Measurements from ENCODE around the gene MFNG.

MFNG gene

DNA sequence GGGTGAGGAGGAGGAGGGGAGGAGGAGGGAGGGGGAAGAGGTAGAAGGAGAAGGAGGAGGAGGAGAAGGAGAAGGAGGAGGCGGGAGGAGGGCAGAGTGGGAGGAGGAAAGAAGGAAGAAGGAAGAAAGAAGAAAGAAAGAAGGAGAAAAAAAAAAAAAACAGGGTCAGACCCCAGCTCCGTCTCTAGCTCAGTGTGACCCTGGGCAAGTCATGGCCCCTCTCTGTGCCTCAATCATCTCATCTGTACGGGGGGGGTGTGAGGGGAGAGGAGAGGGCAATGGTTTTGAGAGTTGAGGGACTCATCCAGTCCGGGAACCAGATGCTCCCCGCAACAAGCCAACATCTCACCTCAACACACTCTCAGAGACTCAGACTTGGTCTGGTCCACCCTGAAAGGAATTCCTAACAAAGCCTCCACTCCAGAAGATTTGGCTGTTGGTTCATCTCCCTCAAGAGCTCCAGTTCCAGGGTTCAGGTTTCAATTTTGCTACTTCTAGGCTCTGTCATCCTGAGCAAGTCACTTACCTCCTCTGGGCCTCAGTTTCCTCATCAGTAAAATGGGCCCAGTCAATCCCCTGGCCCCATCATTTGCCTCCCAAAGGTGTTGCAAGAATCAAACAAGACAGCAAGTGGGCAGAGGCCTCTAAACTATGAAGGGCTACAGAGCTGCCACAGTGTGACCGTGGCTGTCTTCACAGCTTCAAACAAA, 25.4 kb upstream of the MFNG start:
- DNase-seq (ENCODE audit: low spot score): no peak

DNA sequence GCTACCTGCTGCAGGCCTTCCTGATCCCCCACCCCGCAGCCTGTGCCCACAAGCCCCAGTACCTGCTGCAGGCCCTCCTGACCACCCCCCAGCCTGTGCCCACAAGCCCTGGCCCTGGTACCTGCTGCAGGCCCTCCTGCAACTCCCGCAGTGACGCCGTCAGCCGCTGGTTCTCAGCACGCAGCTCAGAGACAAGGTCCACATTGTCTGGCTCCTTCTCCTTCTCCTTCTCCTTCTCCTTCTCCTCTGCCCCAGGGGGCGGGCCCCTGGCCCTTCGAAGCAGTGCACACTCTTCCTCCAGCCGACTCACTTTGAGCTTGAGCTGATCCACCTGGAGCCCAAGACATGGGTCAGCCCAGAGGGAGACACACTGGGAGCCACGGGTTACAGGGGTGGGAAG, 23.9 kb upstream of the MFNG start:
- DNase-seq (ENCODE audit: low spot score): no peak

DNA sequence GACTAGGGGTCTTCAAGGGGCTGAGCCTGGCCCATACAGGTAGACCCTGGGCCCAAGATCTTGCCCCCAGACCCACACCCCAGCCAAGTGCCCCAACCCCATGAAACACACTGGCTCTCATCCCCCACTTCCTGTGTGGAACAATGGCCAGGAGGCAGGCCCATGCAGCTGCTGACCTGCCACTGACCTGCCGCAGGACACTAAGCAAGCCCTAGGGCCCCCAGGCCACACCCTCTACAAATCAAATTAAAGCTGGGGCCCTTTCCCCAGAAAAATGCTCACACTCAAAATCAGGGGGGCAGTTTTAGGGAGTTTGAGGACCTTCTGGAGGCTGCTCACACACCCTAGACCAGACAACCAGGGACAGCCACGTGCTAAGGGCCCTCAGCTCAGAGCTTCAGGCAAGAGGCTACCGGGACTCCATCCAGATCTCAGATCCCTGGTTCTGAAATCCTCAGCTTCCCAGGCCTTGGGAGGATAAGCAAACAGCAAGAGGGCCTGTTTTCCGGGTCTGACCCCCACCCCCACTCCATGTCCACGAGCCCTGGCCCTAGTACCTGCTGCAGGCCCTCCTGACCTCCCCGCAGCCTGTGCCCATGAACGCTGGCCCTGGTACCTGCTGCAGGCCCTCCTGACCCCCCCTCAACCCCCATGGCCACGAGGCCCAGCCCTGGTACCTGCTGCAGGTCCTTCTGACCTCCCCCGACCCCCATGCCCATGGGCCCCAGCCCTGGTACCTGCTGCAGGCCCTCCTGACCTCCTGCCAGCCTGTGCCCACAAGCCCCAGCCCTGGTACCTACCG, 23.1 kb upstream of the MFNG start:
- no peak for DNase-seq (ENCODE audit: low spot score)

DNA sequence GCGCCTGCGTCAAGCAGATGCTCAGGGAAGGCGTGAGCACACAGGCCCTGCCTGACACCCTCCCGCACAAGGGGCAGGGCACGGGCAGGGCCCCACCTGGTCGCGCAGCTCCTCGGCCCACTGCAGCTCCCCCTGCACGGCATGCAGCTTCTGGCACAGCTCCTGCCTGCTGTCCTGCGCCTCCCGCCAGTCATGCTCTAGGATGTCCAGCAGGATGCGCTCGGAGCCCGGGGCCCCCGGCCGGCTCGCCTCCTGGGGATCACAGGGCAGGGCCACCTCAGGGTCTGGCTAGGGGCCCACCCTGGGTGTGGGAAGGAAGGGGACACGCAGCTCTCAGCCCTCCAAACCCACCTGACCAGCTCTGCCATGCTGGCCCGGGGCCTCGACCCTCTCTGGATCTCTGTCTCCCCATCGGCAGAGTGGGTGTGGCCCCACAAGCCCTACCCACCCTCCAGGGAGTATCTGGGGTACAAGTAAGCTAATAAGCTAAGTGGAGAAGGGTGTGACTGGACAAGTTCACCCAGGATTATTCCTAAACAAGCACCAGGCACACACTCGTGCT, 22.3 kb upstream of the MFNG start:
- no peak for DNase-seq (ENCODE audit: low spot score)

DNA sequence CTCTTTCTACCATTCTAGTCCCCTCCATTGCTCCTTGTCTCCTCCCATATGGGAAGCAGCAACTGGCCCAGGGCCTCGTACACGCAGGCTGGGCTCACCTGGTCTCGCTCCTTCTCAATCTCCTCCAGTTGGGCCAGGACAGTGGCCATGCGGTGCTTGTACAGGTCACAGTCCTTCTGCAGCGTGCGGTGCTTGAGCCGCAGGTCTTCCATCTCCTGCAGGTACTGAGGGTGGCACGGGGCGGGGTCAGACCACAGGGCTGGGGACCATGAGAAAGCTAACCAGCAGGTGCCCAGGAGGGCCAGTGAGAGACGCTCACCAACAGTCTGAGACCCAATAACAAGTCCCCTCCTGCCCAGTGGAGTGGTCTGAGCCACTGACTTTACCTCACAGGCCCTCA, 21.5 kb upstream of the MFNG start:
- no peak for DNase-seq (ENCODE audit: low spot score)

DNA sequence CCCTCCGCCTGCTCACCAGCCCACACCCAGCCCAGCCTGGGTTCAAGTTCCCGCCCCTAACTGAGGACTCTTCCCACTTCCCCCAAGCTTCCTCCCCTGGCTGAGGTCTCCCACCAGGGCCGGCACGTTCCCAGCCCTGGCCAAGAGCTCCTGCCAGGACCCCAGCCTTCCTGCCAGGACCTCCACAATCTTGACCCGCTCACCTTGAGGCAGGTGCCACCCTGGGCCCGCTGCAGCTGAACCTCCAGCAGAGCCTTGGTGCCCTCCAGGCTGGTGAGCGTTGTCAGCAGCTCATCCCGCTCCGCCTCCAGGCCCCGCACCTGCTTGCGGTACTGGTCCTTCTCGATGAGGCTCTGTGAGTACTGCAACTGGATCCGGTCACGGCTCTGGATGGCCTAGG, 19.8 kb upstream of the MFNG start:
- DNase-seq (ENCODE audit: low spot score): no peak

DNA sequence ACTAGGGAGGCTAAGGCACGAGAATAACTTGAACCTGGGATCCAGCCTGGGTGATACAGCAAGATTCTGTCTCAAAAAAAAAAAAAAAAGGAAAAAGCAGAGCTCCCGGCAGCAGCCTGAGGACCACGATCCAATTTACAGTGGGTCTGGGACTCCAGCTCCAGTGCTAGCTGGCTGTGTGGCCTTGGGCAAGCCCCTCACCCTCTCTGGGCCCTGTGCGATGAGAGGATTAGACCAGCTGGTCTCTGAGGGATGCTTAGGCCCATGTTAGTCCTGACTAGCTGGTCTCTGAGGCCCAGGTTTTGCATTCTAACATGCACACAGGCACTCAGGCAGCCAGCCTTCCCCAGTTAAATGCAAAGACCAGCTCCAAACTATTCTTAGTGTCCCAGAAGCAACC, 19.4 kb upstream of the MFNG start:
- DNase-seq (ENCODE audit: low spot score): no peak

DNA sequence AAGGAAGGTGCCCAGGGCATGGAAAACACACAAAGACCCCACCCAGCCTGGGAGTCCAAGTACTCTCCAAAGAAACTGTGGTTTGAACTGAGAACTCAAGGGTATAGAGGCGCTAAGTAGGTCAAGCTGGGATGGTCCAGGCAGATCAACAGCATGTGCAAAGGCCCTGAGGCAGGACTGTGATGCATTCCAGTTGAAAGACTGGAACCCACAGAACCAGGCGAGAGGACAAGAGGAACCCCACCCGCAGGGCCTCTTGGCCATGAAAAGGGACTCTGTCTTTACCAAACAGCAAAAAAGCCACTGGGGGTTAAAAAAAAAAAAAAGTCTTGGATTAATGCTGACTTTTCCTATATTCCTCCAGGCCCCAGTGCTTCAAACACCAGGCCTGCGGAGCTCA, 18.8 kb upstream of the MFNG start:
- no peak for DNase-seq (ENCODE audit: low spot score)

DNA sequence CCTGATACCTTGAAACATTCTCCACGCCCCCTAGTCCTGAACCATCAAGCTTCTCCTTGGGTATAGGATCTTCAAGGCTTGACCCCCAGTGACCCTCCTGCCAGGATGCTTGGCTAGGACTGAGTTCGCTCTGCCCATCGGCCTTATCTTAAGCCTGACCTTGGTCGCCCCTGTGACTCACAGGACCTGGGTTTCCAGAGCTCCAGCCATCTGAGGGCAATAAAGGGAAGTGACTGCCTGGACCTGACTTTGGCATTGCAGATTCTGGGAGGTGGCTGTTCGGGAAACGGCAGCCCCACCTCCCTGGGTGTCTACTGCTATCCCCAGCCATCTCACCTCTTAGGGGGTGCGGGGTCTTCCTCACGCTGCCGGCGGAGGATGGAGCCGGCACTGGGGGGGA, 17.7 kb upstream of the MFNG start:
- DNase-seq (ENCODE audit: low spot score): no peak

DNA sequence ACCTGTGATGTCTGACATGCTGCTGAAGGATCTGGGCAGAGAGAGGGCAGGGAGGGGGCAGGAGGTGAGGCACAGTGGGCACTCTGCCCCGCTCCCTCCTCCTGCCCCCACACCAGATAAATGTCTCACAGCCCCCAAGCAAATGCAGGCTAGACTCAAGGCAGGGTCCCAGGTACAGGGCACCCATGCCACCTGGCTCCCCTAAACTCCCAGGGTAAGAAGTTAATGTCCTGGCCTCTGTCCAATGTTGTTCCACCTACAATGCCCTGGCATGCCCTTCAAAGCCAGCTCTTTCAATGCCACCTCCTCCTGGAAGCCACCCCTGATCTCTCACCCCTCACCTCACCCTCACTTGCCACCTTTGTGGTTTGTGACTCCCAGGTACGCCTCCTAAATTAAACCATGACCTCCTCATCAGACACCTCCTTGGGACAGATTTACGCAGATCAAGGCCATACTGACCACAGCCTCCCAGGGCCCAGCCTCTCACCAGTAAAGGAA, 17.0 kb upstream of the MFNG start:
- no peak for DNase-seq (ENCODE audit: low spot score)

DNA sequence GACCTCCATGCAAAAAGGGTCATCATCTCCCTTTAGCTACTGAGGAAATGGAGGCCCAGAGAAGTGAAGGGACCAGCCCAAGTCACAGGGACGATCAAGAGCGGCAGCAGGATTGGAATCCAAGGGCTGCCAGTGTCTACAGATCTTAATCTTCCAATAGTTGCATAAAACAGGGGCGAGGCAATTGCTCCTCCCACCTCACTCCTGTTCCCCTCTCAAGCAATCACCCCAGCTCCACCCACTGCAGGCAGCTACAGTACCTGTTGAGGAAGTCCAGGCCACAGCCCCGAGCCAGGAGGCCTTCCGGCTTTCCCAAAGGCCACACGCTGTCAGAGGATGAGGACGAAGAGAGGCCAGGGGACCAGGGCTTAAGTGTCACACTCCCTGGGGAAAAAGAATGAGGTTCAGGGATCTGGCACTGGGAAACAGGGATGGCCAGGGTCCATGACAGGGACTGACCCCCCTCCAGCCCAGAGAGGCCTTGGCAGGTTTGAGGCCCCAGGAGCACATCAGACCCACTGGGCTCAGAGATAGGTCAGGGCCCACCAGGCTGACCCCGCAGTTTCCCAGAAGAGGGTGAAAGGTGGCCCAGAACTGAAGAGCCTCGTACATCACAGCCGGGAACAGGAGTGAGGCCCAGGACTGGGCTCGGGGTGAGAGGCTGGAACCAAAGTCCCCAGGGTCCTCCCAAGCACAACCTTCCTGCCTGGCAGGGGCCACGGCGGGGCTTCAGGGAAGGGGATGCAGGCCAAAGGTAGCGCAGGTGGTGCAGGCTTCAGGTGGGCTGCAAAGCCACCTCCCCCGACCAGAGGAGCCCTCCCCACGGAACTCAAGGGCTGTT, 16.4 kb upstream of the MFNG start:
- no peak for DNase-seq (ENCODE audit: low spot score)

DNA sequence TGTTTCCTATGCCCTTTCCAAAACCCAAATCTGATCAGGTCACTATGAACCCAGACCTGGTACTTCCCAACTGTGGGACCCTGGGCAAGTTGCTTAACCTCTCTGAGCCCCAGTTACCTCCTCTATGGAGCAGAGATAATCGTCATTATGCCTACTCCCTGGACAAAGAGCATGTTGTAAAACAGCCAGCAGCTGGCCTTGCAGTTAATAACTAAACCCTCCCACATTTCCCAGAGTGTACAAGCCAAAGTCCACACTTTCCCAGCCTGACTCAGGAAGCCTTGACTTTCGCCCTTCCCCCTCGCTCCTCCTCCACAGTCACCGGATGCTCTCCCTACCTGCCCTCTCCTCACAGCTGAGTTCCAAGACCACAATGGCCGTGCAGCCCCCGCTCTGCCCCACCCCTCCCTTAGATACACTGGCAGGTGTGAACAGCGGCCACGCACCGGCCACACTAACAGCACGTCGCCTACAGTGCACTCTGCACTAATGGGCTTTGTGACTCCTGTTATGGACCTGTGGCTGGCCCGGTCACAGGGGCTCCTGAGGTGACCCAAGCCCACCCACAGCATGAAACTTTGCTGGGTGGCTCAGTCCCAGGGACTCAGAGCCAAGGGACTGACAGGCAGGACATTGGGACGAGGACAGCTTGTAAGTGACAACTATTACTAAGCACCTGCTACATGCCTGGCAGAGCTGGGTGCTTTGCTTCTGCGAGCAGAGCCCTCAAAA, 15.6 kb upstream of the MFNG start:
- no peak for DNase-seq (ENCODE audit: low spot score)

DNA sequence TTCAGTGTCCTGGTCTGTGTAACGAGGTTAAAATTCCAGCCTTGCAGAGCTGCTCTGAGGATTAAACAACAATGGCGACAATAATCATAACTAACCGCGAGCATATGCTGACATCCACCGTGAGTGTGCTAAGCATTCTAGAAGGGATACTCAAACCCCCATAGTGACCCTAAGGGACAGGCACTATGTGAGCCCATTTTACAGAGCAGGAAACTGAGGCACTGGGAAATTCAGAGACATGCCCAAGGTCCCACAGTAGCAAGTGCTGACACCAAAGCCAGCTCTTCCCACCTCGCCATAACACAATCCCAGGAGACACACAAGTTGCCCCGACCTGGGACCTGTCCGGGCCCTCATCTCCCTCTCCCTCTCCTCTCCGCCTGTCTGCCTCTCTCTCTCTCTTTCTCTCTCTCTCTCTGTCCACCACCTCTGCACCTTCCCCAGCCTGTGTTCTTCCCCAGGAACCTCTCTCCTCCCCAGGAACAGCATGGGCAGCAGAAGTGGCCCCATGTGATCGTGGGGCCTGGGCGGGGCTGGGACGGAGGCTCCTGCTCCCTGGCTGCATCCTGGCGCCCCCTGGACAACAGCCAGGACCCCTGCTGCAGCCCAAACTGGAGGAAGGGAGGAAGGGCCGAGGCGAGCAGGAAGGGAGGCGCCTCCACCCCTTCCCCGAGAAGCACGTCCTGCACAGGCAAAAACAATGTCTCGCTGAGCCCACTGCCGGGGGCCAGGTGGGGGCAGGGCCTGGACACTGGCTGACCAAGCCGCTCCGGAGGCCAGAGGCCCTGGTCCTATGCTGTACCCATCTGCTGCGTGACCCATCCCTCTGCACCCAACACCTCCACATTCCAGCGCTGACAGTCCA, 14.8 kb upstream of the MFNG start:
- no peak for DNase-seq (ENCODE audit: low spot score)

DNA sequence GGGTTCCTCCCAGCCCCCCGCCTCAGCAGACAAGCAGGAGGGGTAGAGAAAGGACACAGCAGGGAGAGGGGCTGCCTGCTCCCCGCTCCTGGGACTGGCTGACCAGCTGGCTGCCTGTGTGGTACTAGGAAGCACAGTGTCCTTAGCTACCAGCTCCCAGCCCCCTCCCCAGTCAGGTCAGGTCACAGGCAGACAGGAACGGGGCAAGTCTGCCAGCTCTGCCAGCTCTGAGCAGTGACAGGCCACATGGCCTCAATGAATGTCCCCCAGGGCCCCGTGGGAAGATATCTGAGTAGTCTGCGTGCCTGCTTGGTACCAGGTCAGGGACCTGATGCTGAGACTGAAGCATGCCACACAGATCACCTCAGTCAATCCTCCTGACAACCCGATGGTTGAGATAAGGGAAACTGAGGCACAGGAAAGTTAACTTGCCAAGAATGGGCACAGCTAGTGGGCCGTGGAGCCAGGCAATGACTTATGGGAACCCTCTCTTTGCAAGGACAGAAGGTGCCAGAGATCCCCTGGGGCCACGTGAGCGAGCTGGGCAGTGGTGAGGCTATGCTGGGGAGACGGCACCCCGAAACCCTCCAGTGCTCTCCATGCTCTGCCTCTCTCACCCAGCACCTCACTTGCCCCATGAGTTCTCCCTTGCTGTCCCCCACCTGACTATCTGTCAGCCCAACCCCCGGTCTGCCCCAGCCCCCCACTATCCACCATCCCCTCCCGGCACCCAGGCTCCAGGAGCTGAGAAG, 13.8 kb upstream of the MFNG start:
- no peak for DNase-seq (ENCODE audit: low spot score)

DNA sequence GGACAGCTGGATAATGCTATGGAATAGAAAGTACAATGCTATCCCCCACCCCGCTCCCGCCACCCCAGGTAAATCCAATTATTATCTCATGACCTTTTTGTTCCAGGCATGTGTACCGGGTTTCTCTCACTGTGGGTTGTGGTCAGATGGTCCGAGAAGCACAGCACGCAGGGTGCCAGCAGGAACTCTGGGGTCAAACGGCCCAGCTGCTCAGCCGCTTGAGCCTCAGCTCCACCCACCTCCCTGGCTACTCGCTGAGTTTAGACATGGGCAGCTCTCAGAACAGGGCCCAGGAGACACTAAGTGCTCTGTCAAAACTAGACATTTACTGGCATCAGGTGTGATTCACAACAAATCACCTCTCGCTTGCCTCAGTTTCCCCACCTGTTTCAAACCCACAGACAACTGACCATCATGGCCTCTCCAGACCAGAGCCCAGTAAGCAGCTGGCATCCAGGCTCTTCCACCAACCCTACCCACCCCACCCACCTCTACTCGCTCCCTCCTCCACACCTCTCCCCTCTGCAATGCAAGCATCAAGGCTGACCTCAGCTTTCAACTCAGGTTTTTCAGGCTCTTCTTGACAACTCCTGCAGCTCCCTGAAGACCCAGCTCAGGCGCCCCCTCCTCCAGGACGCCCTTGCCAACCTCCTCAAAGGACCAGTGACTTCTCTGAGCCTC, 13.0 kb upstream of the MFNG start:
- DNase-seq (ENCODE audit: low spot score): no peak

DNA sequence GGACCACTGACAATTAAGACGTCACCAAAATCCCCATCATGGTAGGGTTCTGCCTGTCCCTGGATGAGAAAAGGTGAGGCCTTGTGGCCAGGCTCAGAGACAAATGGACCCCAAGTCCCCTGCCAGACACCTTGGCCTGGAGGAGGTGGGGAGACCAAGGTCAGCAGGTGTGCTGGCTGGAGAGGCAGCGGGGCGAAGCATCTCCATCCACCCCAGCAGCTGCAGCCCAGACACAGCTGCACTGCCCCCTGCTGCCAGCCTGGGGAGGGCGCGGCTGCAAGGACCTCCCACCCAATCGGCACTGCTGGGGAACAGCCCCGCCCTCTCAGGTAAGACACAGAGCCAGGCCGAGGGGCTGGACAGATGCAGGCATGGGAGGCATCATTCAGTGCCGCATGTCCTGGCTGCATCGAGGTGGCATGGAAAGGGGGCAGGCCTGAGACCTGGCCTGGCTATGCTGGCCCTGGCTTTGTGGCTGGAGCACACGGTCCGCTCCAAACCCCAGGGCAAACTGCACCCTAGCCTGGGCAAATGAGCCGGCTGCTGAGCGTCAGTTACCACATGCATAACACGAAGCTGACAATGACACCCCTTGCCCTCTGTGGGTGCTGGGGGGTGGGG, 12.2 kb upstream of the MFNG start:
- peak; percentile 71 for DNase-seq (ENCODE audit: low spot score)

DNA sequence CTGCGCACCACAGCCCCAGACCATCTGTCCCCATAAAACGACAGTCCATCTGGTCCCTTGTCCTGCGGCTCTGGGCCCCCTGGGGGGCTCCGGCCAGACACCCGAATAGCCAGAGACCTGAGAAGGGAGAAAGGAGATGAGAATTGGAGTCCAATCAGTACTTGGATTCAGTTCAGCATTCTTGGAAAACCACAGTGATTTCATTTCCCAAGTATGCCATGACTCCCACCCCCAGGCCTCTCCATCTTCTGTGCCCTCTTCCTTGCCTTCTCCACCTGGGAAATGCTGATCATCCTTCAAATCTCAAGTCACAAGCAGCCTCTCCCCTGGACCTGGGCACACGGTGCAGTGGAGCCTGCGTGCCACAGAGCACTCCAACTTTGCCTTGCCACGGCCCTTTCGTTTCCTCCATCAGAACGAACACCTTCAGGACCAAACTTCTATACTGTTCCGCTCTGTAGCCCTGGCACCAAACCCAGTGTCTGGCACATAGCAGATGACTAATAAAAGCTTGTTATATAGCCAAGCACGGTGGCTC, 10.9 kb upstream of the MFNG start:
- DNase-seq (ENCODE audit: low spot score): no peak

DNA sequence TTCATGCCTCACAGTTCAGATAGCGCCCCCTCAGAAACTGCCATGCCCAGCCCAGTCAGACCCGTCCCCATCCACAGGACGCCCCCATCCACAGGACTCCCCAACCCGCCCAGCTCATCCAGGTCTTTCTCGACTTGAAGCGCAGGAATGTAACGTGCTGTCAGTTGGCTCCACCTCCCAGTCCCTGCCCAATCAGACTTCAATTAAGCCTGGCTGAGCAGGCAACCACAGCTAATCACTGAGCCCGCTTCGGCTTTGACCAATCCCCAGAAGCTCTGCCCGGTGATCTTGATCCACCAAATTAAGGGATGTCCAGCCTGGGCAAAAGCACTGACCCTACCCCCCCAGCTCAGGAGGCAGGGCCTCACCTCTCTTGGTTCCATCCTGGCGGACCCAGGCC, 10.5 kb upstream of the MFNG start:
- no peak for DNase-seq (ENCODE audit: low spot score)

DNA sequence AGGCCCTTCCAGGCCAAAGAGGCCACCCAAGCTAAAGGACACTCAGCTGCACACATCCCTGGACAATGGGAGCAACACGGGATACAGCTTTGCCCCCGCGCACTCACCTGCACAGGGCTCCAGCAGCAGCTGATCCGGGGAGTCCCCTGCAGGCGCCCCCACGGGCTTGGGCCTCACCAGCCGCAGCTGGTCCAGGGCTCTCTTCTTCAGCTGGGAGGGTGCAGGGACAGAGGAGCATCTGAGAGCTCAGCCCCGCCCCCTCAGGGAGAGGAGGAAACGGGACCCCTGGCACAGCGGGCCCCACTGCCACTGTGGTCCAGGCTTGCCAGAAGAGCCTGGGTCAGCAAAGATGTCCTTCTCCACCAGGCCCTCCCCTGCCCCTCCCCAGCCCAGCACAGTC, 7.8 kb upstream of the MFNG start:
- DNase-seq (ENCODE audit: low spot score): no peak

All from CD4-positive, alpha-beta T cell treated with Interleukin-2 at 100 ng/mL for 4 hours (primary cell).